GM12865 (cell line): ENCODE results near the gene NFATC2.
A peak's percentile ranks its signal among the peaks of the same experiment; 100 is the strongest.

Experiments
- DNase-seq: peaks from one replicate; pipeline ENCODE4 v3.0.0; 2010; ENCODE audit warnings: low read depth
- H3K4me3 ChIP-seq: 2 replicates; pipeline ENCODE4 v1.5.1; 2011; ENCODE audit warnings: mild to moderate bottlenecking, low read depth, low read length, control low read depth
- CTCF ChIP-seq: IDR thresholded peaks from 2 replicates; pipeline ENCODE4 v1.5.1; 2011; ENCODE audit warnings: low read length, control low read depth, low read depth, inconsistent platforms; ENCODE audit not compliant: insufficient read depth; ENCODE audit errors: missing control alignments

NFATC2 gene

GRCh38 chr20:51461306-51461705 is 81.2 kb downstream of the NFATC2 start:
- no peak for TF ChIP-seq CTCF
- H3K4me3 ChIP-seq = no peak overlapping the region
- no peak for DNase-seq

GRCh38 chr20:51460569-51461265 is 81.8 kb downstream of the NFATC2 start:
- no peak for TF ChIP-seq CTCF
- H3K4me3 ChIP-seq = no peak overlapping the region
- peak; percentile 92 for DNase-seq

- no peak for DNase-seq
- TF ChIP-seq CTCF = no peak
- H3K4me3 ChIP-seq = no peak overlapping the region
Observed at GRCh38 chr20:51460163-51460562, 82.4 kb downstream of the NFATC2 start.

- DNase-seq = no peak
- H3K4me3 ChIP-seq = no peak overlapping the region
- TF ChIP-seq CTCF = no peak
Observed at GRCh38 chr20:51458751-51459439, 83.6 kb downstream of the NFATC2 start.

GRCh38 chr20:51457533-51457932 is 85.0 kb downstream of the NFATC2 start:
- H3K4me3 ChIP-seq = no peak overlapping the region
- TF ChIP-seq CTCF = no peak
- no peak for DNase-seq

- peak; percentile 21 for DNase-seq
- no peak overlapping the region for H3K4me3 ChIP-seq
- no peak for TF ChIP-seq CTCF
Observed at GRCh38 chr20:51456511-51457509, 85.7 kb downstream of the NFATC2 start.
